Mucosa of gallbladder (tissue), 1 donor: ENCODE data around the gene HOXA4. TPM values are rescaled to one million over a fixed set of nuclear protein-coding genes. Genes with fewer than 3 reads are reported as not detected.

Experiments used
- DNase-seq: peaks from one replicate; pipeline ENCODE4 v3.0.0-alpha.2; 2020; ENCODE audit warnings: low spot score
- total RNA-seq: library from RNA; stranded (reverse); gene quantifications from one replicate; pipeline ENCODE4 v1.2.1, GENCODE V29; 2021
- donor health status: DM: no; HTN: no; CAD: no.

Gene HOXA4
- total RNA-seq, 1 donor from 2014 or later, result 2.3 TPM

DNA sequence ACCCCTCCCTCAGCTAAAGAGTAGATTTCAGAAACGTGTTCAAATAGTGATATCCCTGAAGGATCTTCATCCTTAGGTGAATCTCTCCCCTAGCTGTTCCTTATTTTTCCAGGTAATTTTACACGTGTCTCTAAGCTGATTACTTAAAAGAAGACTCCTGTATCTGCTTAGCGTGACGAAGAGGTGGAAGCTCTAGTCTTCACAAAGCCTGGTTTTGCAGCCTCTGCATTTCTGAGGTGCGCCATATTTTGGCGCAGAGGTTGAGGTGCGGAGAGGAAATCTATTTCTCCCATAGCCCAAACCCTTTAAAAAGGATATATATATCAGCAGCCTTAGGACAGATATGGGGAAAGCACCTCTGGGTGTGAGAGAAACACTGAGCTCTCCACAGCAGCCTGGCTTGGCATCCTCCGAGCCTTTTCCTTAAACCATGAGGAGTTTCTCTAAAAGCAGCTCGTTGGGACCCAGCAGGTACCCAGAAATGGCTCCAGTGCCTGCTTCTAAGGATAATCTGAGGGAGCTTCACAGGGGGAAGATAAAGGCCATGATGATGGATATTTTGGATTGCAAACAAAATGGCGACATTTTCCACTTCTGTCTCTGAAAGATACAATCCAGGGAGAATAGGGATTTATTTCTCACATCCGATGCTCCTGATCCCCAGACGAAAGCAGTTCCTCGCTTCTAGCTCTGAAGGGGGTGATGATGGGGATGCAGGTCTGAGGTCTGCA, 25.1 kb downstream of the HOXA4 start:
- no peak for DNase-seq

DNA sequence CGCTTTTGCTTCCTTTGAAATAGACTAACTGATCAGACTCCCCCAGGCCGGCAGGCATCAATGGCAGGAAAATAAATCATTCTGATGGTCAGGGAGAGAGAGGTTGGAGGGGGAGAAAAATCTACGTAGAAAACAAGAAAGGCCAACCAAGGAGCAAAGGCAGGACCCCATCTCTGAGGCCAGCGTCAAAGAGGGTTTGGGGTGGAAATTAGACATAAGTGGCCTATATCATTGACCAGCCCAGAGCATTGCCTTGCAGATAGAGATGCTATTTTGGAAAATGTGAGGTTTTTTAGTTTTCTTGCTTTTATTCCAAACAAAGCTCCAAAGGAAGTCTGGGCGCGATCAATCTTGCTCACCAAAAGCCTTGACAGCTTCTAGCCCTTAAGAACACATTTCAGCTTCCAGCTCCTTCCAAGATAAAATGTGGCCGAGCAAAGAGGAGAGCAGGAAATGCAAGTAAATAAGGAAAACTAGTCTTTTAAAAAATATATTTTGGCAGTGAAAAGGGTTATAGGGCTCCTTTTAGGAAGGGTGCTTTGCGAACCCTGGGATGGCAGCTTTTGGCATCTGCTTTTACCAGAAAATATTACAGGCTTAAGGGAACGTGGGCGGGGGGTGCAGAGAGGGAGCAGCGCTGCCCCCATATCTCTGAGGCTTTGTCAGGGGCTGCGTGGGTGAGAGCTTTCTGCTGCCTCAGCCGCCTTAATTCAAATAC, 26.1 kb downstream of the HOXA4 start:
- DNase-seq, result no peak

DNA sequence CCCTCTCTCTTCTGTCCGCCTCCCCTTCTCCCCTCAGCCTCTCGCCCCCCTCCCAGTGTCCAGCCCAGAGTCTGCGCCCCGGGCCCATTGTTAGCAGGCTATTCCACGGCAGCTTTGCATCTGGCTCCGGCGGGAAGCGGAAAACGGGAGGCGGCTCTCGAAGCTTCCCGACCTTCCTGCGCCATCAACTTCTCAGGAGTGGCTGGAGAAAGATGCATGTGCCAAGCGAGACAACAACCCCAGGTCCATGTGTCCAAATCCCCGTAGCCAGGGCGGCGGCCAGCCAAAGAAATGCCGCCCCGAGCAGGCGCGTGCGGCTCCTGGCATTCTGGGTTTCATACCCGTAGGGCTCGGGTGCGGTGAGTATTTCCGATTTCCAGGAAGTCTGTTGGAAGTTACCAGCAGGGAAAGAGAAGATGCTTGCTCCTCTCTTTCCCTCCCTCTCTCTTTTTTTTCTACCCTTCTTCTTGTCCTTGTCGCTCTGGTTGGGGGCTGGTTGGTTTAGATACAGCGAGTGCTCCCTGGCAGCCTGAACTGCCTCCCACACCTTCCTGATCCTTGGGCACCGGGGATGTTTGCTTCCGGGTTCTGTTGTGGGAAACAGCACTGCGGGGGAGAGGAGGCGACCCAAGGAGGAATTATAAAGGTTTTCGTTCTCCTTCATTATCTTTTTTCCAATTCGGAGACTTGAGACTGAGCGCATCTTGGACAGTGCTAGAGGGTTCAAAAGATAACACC, 26.9 kb downstream of the HOXA4 start:
- no peak for DNase-seq

DNA sequence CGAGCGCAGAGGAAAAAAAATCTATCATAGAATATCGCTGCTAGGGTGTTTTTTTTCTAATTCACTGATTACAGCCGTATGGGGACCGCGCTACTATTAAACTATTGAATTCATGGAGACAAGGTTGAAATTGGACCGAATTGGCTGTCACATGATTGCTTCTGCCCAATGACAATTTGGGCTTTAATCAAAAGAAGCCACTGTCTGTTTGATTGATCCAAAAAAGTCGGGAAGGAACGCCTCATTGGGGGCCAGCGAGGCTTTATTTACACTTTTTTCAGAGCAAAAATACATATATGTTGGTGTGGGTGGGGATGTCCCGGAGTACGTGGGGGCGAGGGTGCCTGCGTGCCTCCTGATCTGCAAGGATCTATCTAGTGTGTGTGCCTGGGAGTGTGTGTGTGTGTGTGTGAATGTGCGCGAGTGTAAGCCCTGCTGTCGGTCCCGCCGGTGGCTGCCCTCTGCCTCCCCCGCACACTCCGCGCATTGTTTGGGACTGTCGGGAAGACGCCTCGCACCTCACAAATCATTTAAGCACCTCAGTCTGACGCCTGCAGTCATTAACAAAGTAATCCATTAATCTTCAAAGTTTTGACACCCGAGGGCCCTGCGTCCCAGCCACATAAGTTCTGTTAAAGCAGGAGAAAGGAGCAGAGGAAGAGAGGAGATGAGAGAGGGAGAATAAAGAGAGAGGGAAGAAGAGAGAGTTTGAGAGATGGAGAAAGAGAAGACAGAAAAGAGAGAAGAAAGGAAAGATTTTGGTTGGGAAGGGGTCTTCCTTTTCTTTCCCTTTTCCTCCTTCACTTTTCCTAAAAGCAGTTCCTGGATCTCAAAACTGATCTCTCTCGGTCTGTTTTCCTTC, 27.7 kb downstream of the HOXA4 start, which contains the start of gene HOXA2:
Gene HOXA2 (minus strand): TSS at position 103 of the 862 bp plus-strand sequence. CDS start 183 bp downstream, outside the sequence.
- DNase-seq, result no peak

DNA sequence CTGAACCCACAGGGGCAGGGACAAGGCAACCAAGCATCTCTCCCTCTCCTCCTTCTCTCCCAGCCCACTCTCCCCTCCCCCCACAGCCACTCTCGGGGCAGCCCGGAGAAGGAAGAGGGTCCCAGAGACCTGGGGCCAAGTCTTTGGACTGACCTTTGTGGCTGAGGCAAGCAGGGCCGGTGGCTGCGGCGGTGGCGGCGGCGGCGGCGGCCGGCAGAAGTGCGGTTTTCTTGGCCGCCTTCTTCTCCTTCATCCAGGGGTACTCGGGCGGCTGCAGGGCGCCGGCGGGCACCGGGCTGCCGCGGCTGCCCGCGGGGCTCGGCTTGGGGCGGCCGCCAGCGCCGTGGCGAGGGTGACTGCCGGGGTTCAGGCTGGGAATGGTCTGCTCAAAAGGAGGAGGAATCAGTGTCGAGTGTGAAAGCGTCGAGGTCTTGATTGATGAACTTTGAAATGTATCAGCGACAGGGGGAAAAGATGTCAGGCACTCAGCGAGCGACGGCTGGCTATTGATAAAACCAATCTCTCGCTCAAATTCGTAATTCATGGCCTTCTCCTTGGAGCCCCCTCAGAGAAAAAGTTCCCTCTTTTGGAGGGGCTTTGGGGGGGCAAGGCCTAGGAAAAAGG, 28.5 kb downstream of the HOXA4 start:
- no peak for DNase-seq

DNA sequence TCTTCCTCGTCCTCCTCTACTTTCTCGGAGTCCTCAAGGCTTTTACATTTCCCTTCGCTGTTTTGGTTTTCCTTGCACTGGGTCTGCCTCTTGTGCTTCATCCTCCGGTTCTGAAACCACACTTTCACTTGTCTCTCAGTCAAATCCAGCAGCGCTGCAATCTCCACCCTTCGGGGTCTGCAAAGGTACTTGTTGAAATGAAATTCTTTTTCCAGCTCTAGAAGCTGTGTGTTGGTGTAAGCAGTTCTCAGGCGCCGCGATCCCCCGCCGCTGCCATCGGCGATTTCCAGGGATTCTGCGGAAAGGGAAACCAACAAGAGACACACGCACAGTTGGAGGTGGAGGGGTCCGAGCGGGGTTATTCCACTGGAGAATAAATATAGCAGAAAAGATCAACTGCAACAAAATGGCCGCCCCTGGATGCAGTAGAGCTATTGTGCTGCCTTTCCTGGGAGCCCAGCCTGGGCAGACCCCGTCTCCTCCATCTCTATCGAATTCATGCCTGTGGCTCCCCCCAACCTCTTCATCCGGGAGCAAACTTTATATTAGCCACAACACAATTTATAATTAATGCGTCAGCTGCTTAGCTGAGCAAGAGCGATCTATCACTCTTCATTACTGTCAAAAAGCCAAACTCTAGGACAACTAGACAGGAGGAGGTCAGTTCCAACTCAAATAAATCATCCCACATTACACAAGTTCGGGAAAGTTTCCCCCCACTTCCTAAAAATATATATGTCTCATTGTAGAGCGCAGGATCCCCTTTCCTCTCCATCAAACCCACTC, 29.2 kb downstream of the HOXA4 start:
- DNase-seq, result no peak

DNA sequence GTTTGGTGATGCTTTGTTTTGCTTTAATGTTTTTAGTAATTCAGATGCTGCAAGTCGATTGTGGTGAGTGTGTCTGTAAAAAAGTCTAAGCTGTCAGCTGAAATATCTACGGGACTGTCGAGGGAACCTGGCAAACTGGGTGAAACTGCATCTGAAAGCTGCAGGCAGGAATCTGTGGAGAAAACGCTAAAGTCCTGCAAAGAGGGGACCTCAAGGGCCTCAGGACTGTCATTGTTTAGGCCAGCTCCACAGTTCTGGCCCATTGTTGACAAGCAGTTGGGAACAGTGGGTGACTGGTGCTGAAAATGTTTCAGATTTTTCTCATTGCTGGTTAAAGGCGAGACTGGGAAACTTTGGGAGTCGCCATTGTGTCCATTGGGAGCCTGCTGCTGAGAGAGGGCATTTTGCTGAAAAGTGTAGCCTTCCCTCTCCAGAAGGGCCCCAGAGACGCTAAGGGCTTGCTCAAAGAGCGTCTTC, 29.8 kb downstream of the HOXA4 start:
- no peak for DNase-seq

DNA sequence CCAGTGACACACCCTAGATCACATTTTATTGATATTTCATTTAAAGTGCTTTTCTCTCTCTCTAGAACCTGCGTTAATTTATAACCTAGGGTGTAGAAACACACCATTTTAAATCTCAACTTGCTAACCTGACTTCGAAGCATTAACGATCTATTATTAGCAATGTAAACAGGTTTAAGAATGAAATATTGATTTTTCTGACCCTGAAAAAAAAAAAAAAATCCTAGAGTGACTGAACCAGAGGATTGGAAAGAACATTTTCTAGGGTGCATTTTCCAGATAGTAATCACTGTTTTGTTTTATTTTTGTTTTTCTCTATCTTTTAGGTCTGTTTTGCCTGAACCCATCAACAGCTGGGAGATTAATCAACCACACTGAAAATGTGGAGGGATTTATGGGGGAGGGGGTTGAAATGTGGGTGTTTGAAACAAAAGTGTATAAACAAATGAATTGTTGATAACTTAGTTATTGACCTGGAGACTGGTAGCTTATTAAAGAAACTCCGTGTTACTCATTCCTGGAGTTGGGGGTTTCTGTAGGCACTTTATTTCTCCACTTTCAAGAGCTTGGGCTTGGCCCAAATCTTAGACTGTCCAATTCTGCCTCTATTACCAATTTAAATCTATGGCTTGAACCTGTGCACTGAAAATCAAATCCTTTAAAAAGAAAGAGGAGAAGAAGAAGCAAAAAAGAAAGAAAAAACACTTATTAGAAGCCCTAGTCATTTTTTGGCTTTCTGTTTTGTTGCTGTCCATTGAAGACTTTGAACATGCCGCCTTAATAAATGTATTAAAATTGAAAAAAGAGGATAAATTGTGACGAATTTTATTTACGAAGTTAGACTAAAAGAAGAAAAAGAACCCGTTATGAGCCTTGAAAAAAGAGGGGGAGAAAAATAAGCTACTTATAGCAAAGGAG, 30.8 kb downstream of the HOXA4 start:
- no peak for DNase-seq

DNA sequence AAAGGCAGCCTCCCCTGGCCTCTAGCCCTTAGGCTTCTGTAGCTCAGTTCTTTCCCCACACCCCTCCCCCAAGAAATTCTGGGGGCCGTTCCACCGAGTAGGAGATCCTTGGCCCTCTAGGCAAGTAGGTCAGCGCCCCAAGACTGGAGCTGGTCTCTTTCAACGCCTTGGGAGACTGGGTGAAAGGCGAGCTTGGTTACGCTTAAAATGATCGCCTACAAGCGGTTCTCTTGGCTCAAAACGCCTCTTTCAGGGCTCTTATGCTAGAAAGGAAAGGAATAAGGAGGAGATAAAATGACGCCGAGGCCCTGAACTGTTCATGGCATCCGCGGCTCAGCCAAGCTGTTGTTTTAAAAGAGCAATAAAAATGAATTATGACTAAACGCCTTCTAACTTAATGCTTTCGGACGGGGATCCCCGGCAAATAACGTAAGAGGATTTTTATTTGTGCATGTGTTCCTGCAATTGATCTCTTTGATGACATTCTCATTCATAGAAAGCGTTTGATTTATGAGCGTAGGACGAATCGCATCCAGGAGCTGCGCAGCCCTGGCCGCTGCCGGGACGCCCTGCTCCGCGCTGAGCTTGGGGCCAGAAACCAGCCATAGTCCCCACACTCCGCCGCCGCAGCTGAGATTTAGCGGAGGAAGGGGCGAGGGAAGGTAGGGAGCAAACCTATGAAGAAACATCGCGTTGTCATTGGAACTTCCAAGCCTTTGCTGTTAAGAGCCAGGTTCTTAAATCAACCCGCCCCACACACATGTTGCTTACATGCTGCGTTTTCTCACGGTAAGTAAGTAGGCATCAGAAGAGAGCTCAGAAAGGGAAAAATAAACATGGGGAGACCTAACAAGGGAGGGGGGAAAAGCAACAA, 31.7 kb downstream of the HOXA4 start:
- no peak for DNase-seq

DNA sequence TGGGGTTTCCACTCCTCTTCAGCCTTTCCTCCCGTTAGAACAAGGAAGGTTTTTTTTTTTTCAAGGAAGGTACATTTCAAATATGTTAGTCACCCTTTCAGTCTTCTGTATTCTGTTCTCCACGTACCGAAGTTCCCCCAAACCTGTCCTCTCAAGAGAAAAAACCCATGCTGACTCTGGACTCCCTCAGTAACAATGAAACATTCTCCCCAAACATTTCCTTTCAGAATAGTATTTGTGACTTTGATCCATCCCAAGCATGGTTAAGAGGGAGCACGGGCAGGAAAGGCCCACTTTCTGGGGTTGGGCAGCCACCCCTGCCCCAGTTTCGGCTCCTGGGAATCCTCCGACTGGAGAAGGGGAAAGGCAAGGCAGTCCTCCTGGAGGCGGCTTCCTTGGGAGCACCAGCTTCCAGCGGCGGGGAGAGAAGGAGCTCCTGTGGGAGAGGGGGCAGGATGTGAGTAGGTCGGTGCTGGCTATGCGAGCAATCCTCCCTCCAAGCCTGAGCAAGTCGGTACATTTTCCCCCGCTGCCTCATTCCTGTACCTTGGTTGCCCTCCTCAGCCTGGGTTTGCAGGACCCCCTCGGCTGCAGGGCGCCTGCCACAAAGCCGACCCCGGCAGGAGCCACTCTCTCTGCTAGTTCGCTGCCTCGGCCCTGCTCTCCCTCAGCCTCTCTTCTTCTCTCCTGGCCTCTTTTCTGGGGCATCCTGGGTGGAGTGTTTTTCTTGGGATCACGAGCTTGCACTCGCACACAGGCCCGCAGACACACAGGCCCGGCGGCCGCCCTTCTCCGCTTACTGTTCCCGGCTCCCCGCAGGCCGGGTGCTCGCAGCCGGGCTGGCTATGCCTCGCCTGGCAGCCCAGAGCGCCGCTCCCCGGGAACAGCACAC, 32.6 kb downstream of the HOXA4 start:
- no peak for DNase-seq

DNA sequence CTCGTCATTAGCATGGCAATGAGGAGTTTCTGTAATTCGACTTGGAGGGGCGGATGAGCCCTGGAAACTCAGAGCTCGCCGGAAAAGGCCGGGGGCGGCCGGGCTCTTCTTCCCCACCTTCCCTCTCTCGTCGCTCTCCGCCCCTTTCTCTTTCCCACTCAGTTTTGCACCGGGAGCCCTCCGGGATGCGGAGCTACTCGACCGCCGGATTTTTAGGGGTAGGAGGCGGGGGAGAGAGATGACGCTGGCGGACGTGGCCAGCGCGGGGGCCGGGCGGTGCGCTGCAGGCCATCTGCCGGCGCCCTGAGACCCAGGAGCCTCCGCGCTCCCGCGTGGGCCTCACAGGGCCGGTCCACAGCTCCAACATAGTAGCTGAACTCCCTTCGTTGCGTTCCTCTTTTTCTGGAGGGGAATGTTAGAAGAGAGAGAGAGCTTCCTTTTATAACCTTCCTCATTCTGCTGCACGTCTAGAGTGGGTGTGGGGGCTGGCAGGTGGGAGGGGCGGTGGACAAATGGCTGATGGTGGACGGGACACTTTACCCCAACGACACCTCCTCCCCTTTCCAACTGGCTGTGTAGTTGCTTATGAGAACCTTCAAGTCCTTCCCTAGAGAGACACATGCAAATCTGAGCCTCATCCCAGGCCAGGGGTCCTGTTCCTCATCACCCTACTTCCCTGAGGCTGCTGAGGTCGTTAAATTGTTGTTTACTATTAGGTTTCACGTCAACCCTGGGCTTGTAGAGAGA, 33.6 kb downstream of the HOXA4 start:
- DNase-seq, result no peak

DNA sequence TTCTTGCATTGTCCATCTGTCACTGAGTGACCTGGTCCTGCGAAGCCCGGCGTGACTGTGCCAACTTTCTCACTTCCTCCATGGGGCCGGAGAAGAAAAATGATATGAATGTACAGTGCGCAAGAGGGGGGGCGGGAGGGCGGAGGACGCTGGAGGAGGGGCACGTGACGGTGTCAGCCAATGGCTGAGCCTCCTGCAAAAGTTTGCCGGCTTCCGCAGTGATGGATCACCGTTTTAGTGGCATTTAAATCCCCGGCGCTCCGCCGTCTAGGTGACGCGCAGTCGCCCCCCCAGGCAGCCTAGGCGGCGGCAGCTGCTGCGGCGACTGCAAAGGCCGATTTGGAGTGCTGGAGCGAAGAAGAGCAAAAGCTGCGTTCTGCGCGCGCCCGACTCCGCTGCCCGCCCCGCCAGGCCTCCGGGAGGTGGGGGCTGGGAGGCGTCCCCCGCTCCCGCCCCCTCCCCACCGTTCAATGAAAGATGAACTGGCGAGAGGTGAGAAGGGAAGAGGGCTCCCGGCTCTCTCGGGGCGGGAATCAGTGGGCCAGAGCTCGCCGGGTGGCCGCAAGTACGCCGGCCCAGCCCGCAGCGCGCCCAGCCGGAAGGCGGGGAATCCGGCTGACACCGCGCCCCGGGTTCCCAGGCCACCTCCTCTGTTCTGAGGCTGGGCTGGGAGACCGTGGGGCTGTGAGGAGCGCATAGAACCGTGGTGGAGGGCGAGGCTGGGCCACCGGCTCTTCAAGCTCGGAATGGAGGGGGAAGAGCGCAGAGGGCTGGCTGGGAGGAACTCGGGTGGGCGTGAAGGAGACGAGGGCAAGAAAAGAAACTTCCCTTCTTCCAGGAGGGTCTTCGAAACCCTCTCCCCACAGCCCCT, 34.4 kb downstream of the HOXA4 start, which contains the start of gene HOXA1:
Gene HOXA1 (minus strand): TSS at position 104 of the 871 bp plus-strand sequence. CDS start 88 bp downstream, at position 16.
- DNase-seq, result peak; percentile 65

DNA sequence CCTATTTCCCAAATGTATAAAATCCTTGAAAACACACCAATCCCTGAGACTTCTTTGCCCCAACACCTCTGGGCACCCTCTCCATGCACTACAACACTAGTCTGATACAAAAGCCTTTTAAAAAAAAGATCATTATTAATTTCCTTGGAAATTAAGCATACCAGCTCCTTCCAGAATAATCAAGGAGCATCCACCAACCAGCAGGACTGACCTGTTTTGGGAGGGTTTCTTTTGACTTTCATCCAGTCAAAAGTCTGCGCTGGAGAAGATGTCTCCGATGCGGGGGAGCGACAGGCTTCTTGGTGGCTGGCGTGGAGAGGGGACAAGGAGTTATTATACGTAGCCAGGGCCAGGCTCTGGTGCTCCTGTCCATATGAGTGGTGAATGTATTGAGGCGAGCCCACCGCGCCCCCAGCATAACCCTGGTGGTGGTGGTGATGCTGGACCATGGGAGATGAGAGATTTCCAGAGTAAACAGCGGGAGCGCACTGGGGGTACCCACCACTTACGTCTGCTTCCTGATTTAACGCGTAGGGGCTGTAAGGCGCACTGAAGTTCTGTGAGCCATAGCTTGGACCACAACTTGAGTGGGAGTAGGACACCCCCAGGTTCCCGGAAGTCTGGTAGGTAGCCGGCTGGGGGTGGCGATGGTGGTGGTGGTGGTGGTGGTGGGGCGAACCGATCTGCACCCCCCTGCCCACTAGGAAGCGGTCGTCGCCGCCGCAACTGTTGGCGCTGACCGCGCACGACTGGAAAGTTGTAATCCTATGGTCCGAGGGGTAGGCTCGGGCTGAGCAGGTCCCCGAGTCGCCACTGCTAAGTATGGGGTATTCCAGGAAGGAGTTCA, 35.3 kb downstream of the HOXA4 start:
- no peak for DNase-seq
